Neuronal stem cell (in vitro differentiated cells): ENCODE results near the gene UBN1.

ENCODE experiments used
- DNase-seq: peaks from one replicate; pipeline ENCODE4 v3.0.0-alpha.2; 2013; ENCODE audit warnings: low spot score
- H2AFZ ChIP-seq: one replicate; pipeline ENCODE4 v1.6.1; 2013; ENCODE audit warnings: mild to moderate bottlenecking, low read length, inconsistent platforms
- H2AK5ac ChIP-seq: 2 replicates; pipeline ENCODE4 v1.6.1; 2013; ENCODE audit warnings: low read depth, mild to moderate bottlenecking, inconsistent platforms, low read length, moderate library complexity, mixed read lengths
- H2BK120ac ChIP-seq: 2 replicates; pipeline ENCODE4 v1.6.1; 2013; ENCODE audit warnings: low read depth, mild to moderate bottlenecking, inconsistent platforms, low read length, moderate library complexity, mixed read lengths
- H2BK12ac ChIP-seq: one replicate; pipeline ENCODE4 v1.6.1; 2013; ENCODE audit warnings: low read length, inconsistent platforms
- H2BK15ac ChIP-seq: 2 replicates; pipeline ENCODE4 v1.6.1; 2013; ENCODE audit warnings: mild to moderate bottlenecking, low read length, inconsistent platforms, mixed read lengths
- H2BK5ac ChIP-seq: one replicate; pipeline ENCODE4 v1.6.1; 2013; ENCODE audit warnings: inconsistent platforms, mild to moderate bottlenecking, low read length, moderate library complexity
- H3K14ac ChIP-seq: one replicate; pipeline ENCODE4 v1.6.1; 2013; ENCODE audit warnings: low read length, inconsistent platforms
- H3K18ac ChIP-seq: 2 replicates; pipeline ENCODE4 v1.6.1; 2013; ENCODE audit warnings: low read length, inconsistent platforms
- H3K23ac ChIP-seq: 2 replicates; pipeline ENCODE4 v1.6.1; 2013; ENCODE audit warnings: low read depth, mild to moderate bottlenecking, mixed read lengths, low read length, inconsistent platforms; ENCODE audit not compliant: poor library complexity
- H3K27ac ChIP-seq: replicated peaks from 3 replicates; pipeline ENCODE4 v1.5.1; 2013; ENCODE audit warnings: low read length, inconsistent platforms
- H3K27me3 ChIP-seq, 3 experiments: 2 replicates each; pipeline ENCODE4 v1.6.1; 2013; ENCODE audit warnings: low read length in 3 of 3, mild to moderate bottlenecking in 2 of 3, inconsistent platforms in 1 of 3, low read depth in 1 of 3, mixed read lengths in 1 of 3, moderate library complexity in 1 of 3; ENCODE audit not compliant: control insufficient read depth in 3 of 3, insufficient read depth in 3 of 3
- H3K36me3 ChIP-seq, 2 donors: replicated peaks in 1 of 2; 2 replicates each; pipeline ENCODE4 v1.6.1; 2013; ENCODE audit warnings: low read length in 2 of 2; ENCODE audit not compliant: control insufficient read depth in 2 of 2, insufficient read depth in 2 of 2
- H3K4ac ChIP-seq: 2 replicates; pipeline ENCODE4 v1.6.1; 2013; ENCODE audit warnings: inconsistent platforms, mild to moderate bottlenecking, low read length, moderate library complexity
- H3K4me1 ChIP-seq, 2 donors: 1 replicate in 1 of 2; 2 replicates in 1 of 2; pipeline ENCODE4 v1.6.1; 2013; ENCODE audit warnings: low read length in 2 of 2, low read depth in 1 of 2; ENCODE audit not compliant: control insufficient read depth in 2 of 2, insufficient read depth in 1 of 2
- H3K4me2 ChIP-seq: one replicate; pipeline ENCODE4 v1.6.1; 2013; ENCODE audit warnings: mild to moderate bottlenecking, low read length, inconsistent platforms; ENCODE audit not compliant: insufficient read depth, poor library complexity, severe bottlenecking
- H3K4me3 ChIP-seq, 2 donors: 2 replicates each; pipeline ENCODE4 v1.5.1; 2013; ENCODE audit warnings: low read length in 2 of 2, mild to moderate bottlenecking in 2 of 2, inconsistent platforms in 1 of 2, moderate library complexity in 1 of 2
- H3K79me1 ChIP-seq: one replicate; pipeline ENCODE4 v1.6.1; 2013; ENCODE audit warnings: low read depth, mild to moderate bottlenecking, inconsistent platforms, low read length, moderate library complexity
- H3K9ac ChIP-seq: one replicate; pipeline ENCODE4 v1.6.1; 2013; ENCODE audit warnings: mild to moderate bottlenecking, low read depth, low read length, inconsistent platforms; ENCODE audit not compliant: poor library complexity
- H3K9me3 ChIP-seq, 2 donors: replicated peaks in 1 of 2; 2 replicates each; pipeline versions ENCODE3 to v1.6.1; 2013; ENCODE audit warnings: low read length in 2 of 2, mild to moderate bottlenecking in 2 of 2, inconsistent platforms in 1 of 2, low read depth in 1 of 2, mixed read lengths in 1 of 2, moderate library complexity in 1 of 2; ENCODE audit not compliant: control insufficient read depth in 2 of 2, insufficient read depth in 1 of 2
- H4K8ac ChIP-seq: one replicate; pipeline ENCODE4 v1.6.1; 2013; ENCODE audit warnings: low read depth, mild to moderate bottlenecking, inconsistent platforms, low read length, moderate library complexity
- H4K91ac ChIP-seq: one replicate; pipeline ENCODE4 v1.6.1; 2013; ENCODE audit warnings: low read length, low read depth, mild to moderate bottlenecking, inconsistent platforms; ENCODE audit not compliant: poor library complexity
- WGBS, 2 donors: extraction: QIAGEN DNeasy Blood & Tissue Kit; methylation state at CpG; one replicate each; pipeline ENCODE4 v1.1.7; 2013; ENCODE audit warnings: missing lambda C conversion rate in 2 of 2, mixed read lengths in 1 of 2; ENCODE audit not compliant: insufficient read length in 2 of 2, insufficient replicate concordance in 1 of 2; ENCODE audit errors: extremely low coverage in 2 of 2; 5-methylcytosine and 5-hydroxymethylcytosine counted together

Gene UBN1

DNA sequence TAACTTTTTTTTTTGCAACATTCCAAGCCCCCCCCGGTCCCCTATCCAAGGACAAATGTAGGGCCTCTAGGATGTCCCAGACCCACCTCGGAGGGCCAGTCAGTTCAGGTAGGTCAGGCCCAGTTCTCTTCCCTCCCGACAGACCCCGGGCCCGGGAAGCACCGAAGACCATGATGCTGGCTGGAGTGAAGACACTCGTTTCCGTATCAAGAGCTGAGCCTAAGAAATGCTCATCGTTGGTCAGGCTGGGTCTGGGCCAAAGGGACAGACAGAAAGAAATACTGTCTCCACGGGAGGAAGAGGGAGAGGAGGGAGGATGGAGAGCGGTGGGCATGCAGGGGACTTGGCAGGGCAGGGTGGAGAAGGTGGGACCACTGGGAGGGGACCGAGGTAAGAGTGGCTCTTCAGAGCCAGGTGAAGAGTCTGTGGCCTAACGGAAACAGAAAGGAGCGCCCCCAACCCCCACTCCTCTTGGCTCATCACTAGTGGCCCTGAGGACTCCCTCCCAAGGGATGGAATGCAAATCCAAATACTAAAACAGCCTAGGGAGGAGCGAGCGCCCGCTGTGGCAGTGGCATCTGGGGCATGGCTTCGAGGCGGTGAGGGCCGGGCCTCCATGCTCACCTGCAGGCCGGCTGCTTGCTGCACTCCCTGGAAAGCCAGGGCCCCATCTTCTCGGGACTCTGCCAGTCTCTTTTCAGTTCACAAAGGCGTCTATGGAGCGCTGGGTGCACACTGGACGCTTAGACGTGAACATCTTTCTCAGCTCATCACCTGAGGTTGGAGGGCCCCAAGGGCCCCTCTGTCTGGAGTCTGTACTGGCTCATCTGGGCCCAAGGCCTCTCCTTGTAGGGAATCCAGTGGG, 43.2 kb upstream of the UBN1 start:
- H3K4me3 ChIP-seq = no peak overlapping the region
- no CpG with 5 or more reads among the region's 26 CpGs for WGBS, 2 donors
- H3K4me1 ChIP-seq = peaks cover 5 to 14% of the 10 kb centered on the region in 2 donors
- no peak overlapping the region for H4K91ac ChIP-seq
- H3K14ac ChIP-seq = no peak overlapping the region
- no peak overlapping the region for H4K8ac ChIP-seq
- no peaks in the 10 kb centered on the region for H3K9me3 ChIP-seq
- no peak overlapping the region for H2BK15ac ChIP-seq
- no peak overlapping the region for H2BK12ac ChIP-seq
- H3K27me3 ChIP-seq = no peaks in the 10 kb centered on the region
- H2AK5ac ChIP-seq = peak overlapping the region; percentile 56
- no peak overlapping the region for H2BK5ac ChIP-seq
- H2AFZ ChIP-seq = no peak overlapping the region
- peaks cover 30 to 53% of the 10 kb centered on the region in 2 donors for H3K36me3 ChIP-seq
- H3K4me2 ChIP-seq = no peak overlapping the region
- peaks cover 2% of the 10 kb centered on the region for H3K79me1 ChIP-seq
- H3K9ac ChIP-seq = no peak overlapping the region
- no peak overlapping the region for H3K4ac ChIP-seq
- no peak for DNase-seq
- no peak overlapping the region for H2BK120ac ChIP-seq
- H3K18ac ChIP-seq = no peak overlapping the region
- H3K23ac ChIP-seq = no peak overlapping the region
- no peak overlapping the region for H3K27ac ChIP-seq

DNA sequence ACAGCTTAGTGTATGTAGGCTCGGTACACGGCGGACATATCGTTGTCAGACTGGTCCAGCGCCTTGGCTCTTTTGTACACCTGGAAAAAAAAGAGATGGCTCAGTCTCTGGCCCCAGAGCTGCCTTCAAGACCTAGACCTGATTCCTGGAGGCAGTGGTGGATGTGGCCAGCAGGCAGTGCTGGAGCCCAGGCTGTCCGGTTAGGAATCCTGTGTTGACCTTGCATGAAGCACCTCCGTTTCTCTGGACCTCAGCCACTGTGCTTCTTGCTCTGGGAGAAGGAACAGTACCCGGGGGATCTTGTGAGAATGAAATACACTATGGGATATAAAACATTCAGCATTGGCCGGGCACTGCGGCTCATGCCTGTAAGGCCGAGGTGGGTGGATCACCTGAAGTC, 42.0 kb upstream of the UBN1 start:
- H3K79me1 ChIP-seq = peaks cover 2% of the 10 kb centered on the region
- no peak for DNase-seq
- H3K4me1 ChIP-seq = peaks cover 5 to 14% of the 10 kb centered on the region in 2 donors
- H4K91ac ChIP-seq = no peak overlapping the region
- no peak overlapping the region for H3K9ac ChIP-seq
- H2BK120ac ChIP-seq = no peak overlapping the region
- H3K4me2 ChIP-seq = no peak overlapping the region
- no peak overlapping the region for H2AK5ac ChIP-seq
- no CpG with 5 or more reads among the region's 11 CpGs for WGBS, 2 donors
- H3K18ac ChIP-seq = no peak overlapping the region
- no peak overlapping the region for H3K14ac ChIP-seq
- no peak overlapping the region for H2BK15ac ChIP-seq
- no peak overlapping the region for H2BK5ac ChIP-seq
- H2AFZ ChIP-seq = no peak overlapping the region
- H3K27me3 ChIP-seq = no peaks in the 10 kb centered on the region
- H2BK12ac ChIP-seq = no peak overlapping the region
- no peaks in the 10 kb centered on the region for H3K9me3 ChIP-seq
- no peak overlapping the region for H3K4me3 ChIP-seq
- no peak overlapping the region for H4K8ac ChIP-seq
- no peak overlapping the region for H3K4ac ChIP-seq
- H3K36me3 ChIP-seq = peaks cover 24 to 58% of the 10 kb centered on the region in 2 donors
- no peak overlapping the region for H3K23ac ChIP-seq
- H3K27ac ChIP-seq = no peak overlapping the region

GRCh38 chr16:4806280-4806679, 41.0 kb upstream of the UBN1 start:
- no peak overlapping the region for H3K27ac ChIP-seq
- H3K18ac ChIP-seq = no peak overlapping the region
- H2BK15ac ChIP-seq = no peak overlapping the region
- no peak overlapping the region for H2BK12ac ChIP-seq
- H3K4me2 ChIP-seq = no peak overlapping the region
- H3K4me3 ChIP-seq = no peak overlapping the region
- no peaks in the 10 kb centered on the region for H3K9me3 ChIP-seq
- no peak overlapping the region for H2BK120ac ChIP-seq
- H3K4me1 ChIP-seq = peaks cover 3 to 13% of the 10 kb centered on the region in 2 donors
- no peak overlapping the region for H2AK5ac ChIP-seq
- H3K9ac ChIP-seq = no peak overlapping the region
- no peak overlapping the region for H4K8ac ChIP-seq
- no peak overlapping the region for H2BK5ac ChIP-seq
- no CpG with 5 or more reads among the region's 6 CpGs for WGBS, 2 donors
- H3K14ac ChIP-seq = no peak overlapping the region
- no peak overlapping the region for H3K4ac ChIP-seq
- no peaks in the 10 kb centered on the region for H3K27me3 ChIP-seq
- no peak for DNase-seq
- no peak overlapping the region for H2AFZ ChIP-seq
- no peaks in the 10 kb centered on the region for H3K79me1 ChIP-seq
- H3K36me3 ChIP-seq = peaks cover 27 to 64% of the 10 kb centered on the region in 2 donors
- H4K91ac ChIP-seq = no peak overlapping the region
- no peak overlapping the region for H3K23ac ChIP-seq

DNA sequence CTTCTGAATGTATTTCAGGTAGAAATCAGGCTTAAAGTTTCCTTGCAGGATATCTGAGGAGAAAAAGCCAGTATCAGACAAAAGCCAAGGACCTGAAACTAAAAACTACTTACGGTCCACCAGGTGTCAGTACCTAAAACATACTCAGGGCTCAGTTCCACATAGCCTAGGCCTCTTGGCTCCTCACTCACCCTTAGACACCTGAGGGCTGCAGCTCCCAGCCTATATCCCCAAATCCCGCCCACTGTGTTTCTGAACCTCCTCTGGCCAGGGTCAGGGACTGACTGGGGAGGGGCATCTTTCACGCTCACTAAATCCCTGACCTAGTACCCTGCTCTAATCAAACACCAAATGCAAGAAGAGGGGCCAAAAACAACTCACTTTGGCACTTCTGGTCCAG, 36.0 kb upstream of the UBN1 start:
- Histone ChIP-seq H3K4me1 (no peaks in the 10 kb centered on the region), H3K79me1 (no peaks in the 10 kb centered on the region), H2AFZ (no peak overlapping the region), H2BK120ac (no peak overlapping the region), H3K4me3 (no peak overlapping the region), H3K4ac (no peak overlapping the region), H3K23ac (no peak overlapping the region), H2BK5ac (no peak overlapping the region), H3K18ac (no peak overlapping the region), H2AK5ac (no peak overlapping the region), H3K9ac (no peak overlapping the region), H3K36me3 (peaks cover 39 to 84% of the 10 kb centered on the region in 2 donors), H2BK12ac (no peak overlapping the region), H3K4me2 (no peak overlapping the region), H3K27ac (no peak overlapping the region), H4K91ac (no peak overlapping the region), H3K9me3 (peaks cover 0 to 2% of the 10 kb centered on the region in 2 donors), H3K27me3 (no peaks in the 10 kb centered on the region), H2BK15ac (no peak overlapping the region), H4K8ac (no peak overlapping the region), H3K14ac (no peak overlapping the region)
- no CpG with 5 or more reads among the region's 3 CpGs for WGBS, 2 donors
- no peak for DNase-seq
